KOPT-K1 (cell line): ENCODE results near the gene RGS17.

ENCODE experiments used
- H3K27ac ChIP-seq: fragments of 200-600 bp; sonication (generic); 2 replicates; pipeline ENCODE4 v1.5.1; 2016; ENCODE audit warnings: antibody characterized with exemption, mild to moderate bottlenecking, low read depth, low read length; ENCODE audit not compliant: poor library complexity, severe bottlenecking
- H3K36me3 ChIP-seq: fragments of 200-600 bp; sonication (generic); 2 replicates; pipeline ENCODE4 v1.5.1; 2017; ENCODE audit warnings: antibody characterized with exemption, mild to moderate bottlenecking, low read length, moderate library complexity; ENCODE audit not compliant: insufficient read depth
- H3K9me3 ChIP-seq: fragments of 200-600 bp; sonication (generic); 2 replicates; pipeline ENCODE4 v1.5.1; 2017; ENCODE audit warnings: antibody characterized with exemption, low read length, mild to moderate bottlenecking; ENCODE audit not compliant: insufficient read depth, poor library complexity, severe bottlenecking

Gene RGS17

GRCh38 chr6:153131037-153131981 lies at the start of gene RGS17:
Gene RGS17, minus strand, starts transcription at chr6:153131282. Its CDS starts 87,264 bp downstream, at chr6:153044018.
- Histone ChIP-seq H3K9me3 (no peaks in the 10 kb centered on the region), H3K36me3 (no peaks in the 10 kb centered on the region), H3K27ac (no peak within 1 kb of the TSS)

- H3K9me3 ChIP-seq = no peaks in the 10 kb centered on the region
- H3K36me3 ChIP-seq = no peaks in the 10 kb centered on the region
- H3K27ac ChIP-seq = no peak overlapping the region
These were observed 41.7 kb upstream of the RGS17 start for GRCh38 chr6:153172815-153173214.

- H3K27ac ChIP-seq = no peak overlapping the region
- no peaks in the 10 kb centered on the region for H3K9me3 ChIP-seq
- H3K36me3 ChIP-seq = no peaks in the 10 kb centered on the region
These were observed 39.4 kb upstream of the RGS17 start for GRCh38 chr6:153170511-153170910.

- Histone ChIP-seq H3K9me3 (no peaks in the 10 kb centered on the region), H3K36me3 (no peaks in the 10 kb centered on the region), H3K27ac (no peak overlapping the region)
These were observed 36.8 kb upstream of the RGS17 start for GRCh38 chr6:153167907-153168306.

- Histone ChIP-seq H3K27ac (no peak overlapping the region), H3K36me3 (no peaks in the 10 kb centered on the region), H3K9me3 (no peaks in the 10 kb centered on the region)
These were observed 36.2 kb upstream of the RGS17 start for GRCh38 chr6:153167061-153167891.

- Histone ChIP-seq H3K27ac (no peak overlapping the region), H3K9me3 (no peaks in the 10 kb centered on the region), H3K36me3 (no peaks in the 10 kb centered on the region)
These were observed 31.6 kb upstream of the RGS17 start for GRCh38 chr6:153162646-153163045.

GRCh38 chr6:153162172-153162571 lies 31.1 kb upstream of the RGS17 start:
- no peak overlapping the region for H3K27ac ChIP-seq
- no peaks in the 10 kb centered on the region for H3K36me3 ChIP-seq
- no peaks in the 10 kb centered on the region for H3K9me3 ChIP-seq

- Histone ChIP-seq H3K27ac (no peak overlapping the region), H3K9me3 (no peaks in the 10 kb centered on the region)
These were observed 29.1 kb upstream of the RGS17 start for GRCh38 chr6:153160221-153160620.

GRCh38 chr6:153150752-153151440 lies 19.8 kb upstream of the RGS17 start:
- Histone ChIP-seq H3K27ac (no peak overlapping the region), H3K36me3 (no peaks in the 10 kb centered on the region), H3K9me3 (no peaks in the 10 kb centered on the region)

More at GRCh38 chr6:153160221-153160620, 29.1 kb upstream of the RGS17 start:
- no peaks in the 10 kb centered on the region for H3K36me3 ChIP-seq

- H3K9me3 ChIP-seq = no peaks in the 10 kb centered on the region
- H3K36me3 ChIP-seq = no peaks in the 10 kb centered on the region
- H3K27ac ChIP-seq = no peak overlapping the region
These were observed 19.3 kb upstream of the RGS17 start for GRCh38 chr6:153150371-153150751.

GRCh38 chr6:153149891-153150290 lies 18.8 kb upstream of the RGS17 start:
- Histone ChIP-seq H3K27ac (no peak overlapping the region), H3K36me3 (no peaks in the 10 kb centered on the region), H3K9me3 (no peaks in the 10 kb centered on the region)

GRCh38 chr6:153146413-153146812 lies 15.3 kb upstream of the RGS17 start:
- H3K9me3 ChIP-seq = no peaks in the 10 kb centered on the region
- H3K36me3 ChIP-seq = no peaks in the 10 kb centered on the region
- H3K27ac ChIP-seq = no peak overlapping the region

GRCh38 chr6:153145591-153145990 lies 14.5 kb upstream of the RGS17 start:
- no peaks in the 10 kb centered on the region for H3K9me3 ChIP-seq
- H3K27ac ChIP-seq = no peak overlapping the region
- no peaks in the 10 kb centered on the region for H3K36me3 ChIP-seq

- Histone ChIP-seq H3K9me3 (no peaks in the 10 kb centered on the region), H3K27ac (no peak overlapping the region), H3K36me3 (no peaks in the 10 kb centered on the region)
These were observed 12.1 kb upstream of the RGS17 start for GRCh38 chr6:153143200-153143599.

GRCh38 chr6:153140299-153140698 lies 9.2 kb upstream of the RGS17 start:
- Histone ChIP-seq H3K36me3 (no peaks in the 10 kb centered on the region), H3K9me3 (no peaks in the 10 kb centered on the region), H3K27ac (no peak overlapping the region)
